ENCODE data around the gene ITGB3.

DNA sequence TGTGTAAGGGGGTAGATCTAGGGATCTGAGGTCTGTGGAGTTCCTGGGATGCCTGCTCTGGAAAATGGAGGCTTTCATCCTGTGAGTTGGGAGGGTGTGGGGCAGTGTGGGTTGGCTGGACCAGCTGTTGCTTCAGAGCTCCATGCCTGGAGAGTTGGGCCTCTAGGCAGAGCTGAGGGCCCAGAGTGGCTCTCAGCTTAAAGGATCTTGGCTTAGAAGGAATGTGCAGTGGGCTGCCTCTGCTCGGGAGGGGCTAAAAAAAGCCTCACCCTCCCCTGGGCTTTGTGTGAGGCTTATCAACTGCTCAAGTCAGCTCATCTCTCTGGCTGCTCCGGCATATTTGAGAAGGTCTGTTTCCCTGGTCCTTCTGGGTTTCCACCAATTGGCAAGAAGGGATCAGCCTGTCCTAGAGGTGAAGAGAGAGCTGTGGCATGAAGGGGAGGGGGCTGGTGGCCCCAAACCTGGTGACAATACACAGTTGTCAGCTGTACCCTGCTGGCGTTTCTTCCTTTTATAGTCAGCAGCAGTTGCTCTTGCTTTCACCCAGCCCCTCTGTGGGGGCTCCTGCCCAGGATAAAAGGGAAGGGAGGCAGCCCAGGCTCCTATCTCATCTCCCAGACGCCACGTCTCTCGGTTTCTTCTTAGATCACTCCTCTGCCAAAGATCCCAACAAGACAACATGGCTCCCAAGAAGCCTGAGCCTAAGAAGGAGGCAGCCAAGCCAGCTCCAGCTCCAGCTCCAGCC lies 44.7 kb upstream of the ITGB3 start, which contains the start of gene MYL4:
- TF ChIP-seq, protein P1, sequence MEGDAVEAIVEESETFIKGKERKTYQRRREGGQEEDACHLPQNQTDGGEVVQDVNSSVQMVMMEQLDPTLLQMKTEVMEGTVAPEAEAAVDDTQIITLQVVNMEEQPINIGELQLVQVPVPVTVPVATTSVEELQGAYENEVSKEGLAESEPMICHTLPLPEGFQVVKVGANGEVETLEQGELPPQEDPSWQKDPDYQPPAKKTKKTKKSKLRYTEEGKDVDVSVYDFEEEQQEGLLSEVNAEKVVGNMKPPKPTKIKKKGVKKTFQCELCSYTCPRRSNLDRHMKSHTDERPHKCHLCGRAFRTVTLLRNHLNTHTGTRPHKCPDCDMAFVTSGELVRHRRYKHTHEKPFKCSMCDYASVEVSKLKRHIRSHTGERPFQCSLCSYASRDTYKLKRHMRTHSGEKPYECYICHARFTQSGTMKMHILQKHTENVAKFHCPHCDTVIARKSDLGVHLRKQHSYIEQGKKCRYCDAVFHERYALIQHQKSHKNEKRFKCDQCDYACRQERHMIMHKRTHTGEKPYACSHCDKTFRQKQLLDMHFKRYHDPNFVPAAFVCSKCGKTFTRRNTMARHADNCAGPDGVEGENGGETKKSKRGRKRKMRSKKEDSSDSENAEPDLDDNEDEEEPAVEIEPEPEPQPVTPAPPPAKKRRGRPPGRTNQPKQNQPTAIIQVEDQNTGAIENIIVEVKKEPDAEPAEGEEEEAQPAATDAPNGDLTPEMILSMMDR (IDR thresholded peaks at IDR 0.05): no peak
- TF ChIP-seq POLR2AphosphoS5 (IDR thresholded peaks at IDR 0.05): no peak

Data from sigmoid colon (tissue), 4 donors.